Measurements from ENCODE around the gene MMP24. TPM values are rescaled to one million over a fixed set of nuclear protein-coding genes. Genes with fewer than 3 reads are reported as not detected.
A peak's percentile ranks its signal among the peaks of the same experiment; 100 is the strongest.
"Not testable (repeated sequence)": the region's sequence is repeated elsewhere in the genome, so short reads cannot be mapped to it uniquely, and the experiment has no call there.

The MMP24 gene
- polyA plus RNA-seq, 3 donors: 1.6 to 2.6 (median 1.8) TPM

DNA sequence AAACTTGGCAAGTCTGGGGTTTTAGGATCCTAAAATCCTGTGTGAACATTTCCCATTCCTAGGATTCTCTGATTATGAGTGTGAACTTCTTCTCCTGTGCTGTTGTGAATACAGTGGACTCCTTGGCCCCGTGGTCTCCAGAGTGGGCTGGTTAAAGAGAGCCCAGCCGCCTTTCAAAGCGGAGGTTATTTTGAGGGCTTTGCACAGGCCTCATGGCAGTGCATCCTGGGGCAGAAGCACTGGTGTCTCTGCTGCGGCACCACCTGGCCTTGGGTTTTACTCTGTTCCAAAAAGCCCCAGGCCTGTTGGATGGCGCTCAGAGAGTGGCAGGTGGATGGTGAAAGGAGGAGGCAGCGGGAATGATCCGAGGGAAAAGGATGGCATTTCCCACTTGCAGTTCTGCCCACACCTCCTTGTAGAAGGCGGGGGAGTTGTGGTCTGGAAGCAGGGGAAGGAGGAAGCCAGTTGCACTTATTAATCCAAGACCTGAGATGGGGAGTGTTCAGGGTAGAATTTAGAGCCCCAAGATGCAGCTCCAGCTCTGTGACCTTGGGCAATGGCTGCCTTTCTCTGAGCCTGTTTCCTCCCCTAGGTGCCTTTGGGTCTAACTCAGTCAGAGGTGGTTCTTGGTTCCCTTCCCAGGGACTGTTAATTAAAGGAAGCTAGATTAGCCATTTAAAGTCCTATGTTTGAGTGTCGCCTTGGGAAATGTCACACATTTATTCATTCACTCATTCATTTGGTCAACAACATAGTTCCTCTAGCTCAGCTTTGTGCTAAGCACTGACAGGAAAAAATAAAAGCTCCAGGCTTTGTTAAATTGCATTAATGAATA is 22.4 kb downstream of the MMP24 start:
- DNase-seq (ENCODE audit: extremely low read depth in 1 of 11, low read depth in 9 of 11, low spot score in 4 of 11): no peak

DNA sequence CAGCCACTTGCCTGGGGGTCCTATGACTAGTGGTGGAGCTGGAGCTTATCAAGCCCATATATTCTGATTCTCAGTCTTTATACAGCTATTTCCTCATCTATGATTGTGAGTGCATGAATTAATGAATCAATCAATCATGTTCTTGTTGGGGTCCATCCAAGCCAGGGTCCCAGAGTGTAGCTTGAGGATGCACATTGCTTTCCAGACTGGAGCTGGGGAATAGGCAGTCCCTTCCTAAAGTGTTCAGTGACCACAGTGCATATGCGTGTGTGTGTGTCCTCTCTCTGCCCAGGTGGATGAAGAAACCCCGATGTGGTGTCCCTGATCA is 25.1 kb downstream of the MMP24 start:
- DNase-seq (ENCODE audit: extremely low read depth in 1 of 11, low read depth in 9 of 11, low spot score in 4 of 11): no peak

DNA sequence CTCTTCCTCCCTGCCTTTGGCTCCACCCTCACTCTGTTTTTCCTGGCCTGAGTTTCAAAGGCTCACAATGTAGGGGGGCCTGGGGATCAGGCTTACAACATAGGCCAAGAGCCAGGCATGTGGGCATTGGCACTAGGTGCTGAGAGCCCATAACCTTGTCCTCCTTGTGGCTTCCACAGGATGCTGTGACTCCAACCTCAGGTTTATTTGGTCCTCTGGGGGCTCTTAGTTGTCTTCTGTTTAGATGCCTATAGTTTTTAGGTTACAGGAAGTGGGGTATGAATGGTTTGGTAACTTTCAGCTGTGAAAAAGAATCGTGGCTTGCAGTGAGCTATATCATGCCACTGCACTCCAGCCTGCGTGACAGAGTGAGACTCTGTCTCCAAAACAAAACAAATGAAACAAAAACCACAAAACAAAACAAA is 25.6 kb downstream of the MMP24 start:
- no peak for DNase-seq (ENCODE audit: extremely low read depth in 1 of 11, low read depth in 9 of 11, low spot score in 4 of 11)

DNA sequence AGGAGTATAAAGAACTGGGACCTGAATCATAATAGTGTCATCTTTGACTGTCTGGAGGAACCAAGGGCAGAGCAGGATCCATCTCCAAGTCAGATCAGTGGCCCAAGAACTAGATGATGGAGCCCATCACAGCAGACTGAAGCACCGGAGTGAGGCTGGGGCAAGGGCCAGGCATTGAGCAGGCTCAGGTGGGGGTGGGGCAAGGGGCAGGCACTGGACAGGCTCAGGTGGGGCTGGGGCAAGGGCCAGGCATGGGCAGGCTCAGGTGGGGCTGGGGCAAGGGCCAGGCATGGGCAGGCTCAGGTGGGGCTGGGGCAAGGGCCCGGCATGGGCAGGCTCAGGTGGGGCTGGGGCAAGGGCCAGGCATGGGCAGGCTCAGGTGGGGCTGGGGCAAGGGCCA is 26.1 kb downstream of the MMP24 start:
- DNase-seq (ENCODE audit: extremely low read depth in 1 of 11, low read depth in 9 of 11, low spot score in 4 of 11): not testable (repeated sequence)

DNA sequence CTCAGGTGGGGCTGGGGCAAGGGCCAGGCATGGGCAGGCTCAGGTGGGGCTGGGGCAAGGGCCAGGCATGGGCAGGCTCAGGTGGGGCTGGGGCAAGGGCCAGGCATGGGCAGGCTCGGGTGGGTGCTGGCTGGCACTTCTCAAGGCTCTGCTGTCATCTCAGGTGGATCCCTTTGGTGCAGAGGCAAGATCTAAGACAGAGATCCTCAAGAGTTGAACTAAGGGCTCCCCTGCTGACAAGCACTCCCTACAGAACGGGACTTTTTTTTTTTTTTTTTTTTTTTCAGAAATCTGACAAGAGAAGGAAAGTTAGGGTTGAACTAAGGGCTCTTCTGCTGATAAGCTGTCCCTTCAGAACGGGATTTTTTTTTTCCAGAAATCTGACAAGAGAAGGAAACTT is 26.5 kb downstream of the MMP24 start:
- DNase-seq (ENCODE audit: extremely low read depth in 1 of 11, low read depth in 9 of 11, low spot score in 4 of 11): no peak

DNA sequence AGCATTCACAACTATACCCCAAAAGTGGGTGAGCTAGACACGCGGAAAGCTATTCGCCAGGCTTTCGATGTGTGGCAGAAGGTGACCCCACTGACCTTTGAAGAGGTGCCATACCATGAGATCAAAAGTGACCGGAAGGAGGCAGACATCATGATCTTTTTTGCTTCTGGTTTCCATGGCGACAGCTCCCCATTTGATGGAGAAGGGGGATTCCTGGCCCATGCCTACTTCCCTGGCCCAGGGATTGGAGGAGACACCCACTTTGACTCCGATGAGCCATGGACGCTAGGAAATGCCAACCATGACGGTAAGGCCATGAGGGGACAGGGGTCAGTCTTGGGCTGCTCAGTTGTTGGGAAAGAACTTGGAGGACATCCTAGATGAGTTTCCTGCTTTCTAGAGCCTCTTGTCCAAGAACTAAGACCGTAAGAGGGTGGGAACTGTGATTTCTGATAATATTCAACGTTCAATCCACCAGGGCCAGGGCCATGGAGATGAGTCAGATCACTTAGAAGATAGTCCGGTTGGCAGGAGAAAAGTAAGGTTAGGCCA is 28.0 kb downstream of the MMP24 start:
- no peak for DNase-seq (ENCODE audit: extremely low read depth in 1 of 11, low read depth in 9 of 11, low spot score in 4 of 11)

DNA sequence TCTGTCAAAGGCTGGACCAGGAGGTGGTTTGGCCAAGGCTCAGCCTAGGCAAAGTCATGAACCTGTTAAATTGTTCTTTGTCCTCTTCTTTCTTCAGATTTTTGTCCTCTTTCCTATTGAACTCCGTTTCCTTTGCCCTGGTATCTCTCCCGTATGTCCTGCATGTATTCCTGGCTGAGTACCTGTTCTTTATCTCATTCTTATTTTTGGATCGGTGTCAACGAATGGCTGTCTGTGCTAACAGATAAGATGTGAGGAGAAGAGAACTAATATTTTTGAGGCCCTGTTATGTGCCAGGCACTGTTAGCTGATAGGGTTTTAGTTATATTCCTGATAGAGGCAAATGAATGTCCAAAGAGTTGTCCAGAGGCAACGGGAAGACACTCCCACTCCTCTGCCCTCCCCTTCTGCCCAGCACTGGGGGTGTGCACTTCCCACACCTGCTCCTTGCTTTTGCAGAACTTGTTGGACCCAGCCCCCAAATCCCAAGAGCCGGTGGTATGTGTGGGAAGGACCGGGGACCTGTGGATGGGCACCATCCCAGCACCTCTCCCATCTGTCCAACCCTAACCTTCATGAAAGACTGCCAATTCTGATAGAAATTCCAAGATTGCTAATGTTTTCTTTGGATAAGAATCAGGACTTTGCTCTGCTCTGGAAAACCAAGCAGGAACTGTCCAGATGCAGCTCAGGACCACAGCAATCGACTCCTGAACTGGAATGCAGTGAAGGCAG is 30.9 kb downstream of the MMP24 start:
- DNase-seq (ENCODE audit: extremely low read depth in 1 of 11, low read depth in 9 of 11, low spot score in 4 of 11): no peak

DNA sequence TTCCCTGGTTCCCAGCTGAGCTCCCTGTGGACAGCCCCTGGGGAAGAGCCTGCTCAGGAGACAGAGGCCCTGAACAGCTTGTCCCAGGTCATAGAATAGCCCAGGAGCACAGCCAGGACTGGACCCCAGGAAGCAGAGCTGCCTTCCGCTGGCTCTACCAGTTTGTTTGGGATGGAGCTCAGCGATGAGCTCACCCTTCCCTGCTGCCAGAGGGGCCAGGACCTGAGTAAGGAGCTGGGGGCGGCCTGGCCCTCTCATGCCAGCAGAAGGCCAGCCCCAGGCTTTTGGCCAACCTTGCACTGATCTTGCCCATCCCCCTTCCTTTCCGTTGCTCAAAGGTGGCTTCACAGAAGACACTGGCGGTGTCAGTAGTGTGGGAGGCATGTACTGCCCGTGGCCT is 33.9 kb downstream of the MMP24 start:
- DNase-seq (ENCODE audit: extremely low read depth in 1 of 11, low read depth in 9 of 11, low spot score in 4 of 11): no peak

DNA sequence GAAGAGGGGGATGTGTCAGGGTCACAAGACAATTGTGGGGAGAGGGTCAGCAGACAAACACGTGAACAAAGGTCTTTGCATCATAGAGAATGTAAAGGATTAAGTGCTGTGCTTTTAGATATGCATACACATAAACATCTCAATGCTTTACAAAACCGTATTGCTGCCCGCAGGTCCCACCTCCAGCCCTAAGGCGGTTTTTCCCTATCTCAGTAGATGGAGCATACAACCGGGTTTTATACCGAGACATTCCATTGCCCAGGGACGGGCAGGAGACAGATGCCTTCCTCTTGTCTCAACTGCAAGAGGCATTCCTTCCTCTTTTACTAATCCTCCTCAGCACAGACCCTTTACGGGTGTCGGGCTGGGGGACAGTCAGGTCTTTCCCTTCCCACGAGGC is 35.8 kb downstream of the MMP24 start:
- DNase-seq (ENCODE audit: extremely low read depth in 1 of 11, low read depth in 9 of 11, low spot score in 4 of 11): not testable (repeated sequence)

DNA sequence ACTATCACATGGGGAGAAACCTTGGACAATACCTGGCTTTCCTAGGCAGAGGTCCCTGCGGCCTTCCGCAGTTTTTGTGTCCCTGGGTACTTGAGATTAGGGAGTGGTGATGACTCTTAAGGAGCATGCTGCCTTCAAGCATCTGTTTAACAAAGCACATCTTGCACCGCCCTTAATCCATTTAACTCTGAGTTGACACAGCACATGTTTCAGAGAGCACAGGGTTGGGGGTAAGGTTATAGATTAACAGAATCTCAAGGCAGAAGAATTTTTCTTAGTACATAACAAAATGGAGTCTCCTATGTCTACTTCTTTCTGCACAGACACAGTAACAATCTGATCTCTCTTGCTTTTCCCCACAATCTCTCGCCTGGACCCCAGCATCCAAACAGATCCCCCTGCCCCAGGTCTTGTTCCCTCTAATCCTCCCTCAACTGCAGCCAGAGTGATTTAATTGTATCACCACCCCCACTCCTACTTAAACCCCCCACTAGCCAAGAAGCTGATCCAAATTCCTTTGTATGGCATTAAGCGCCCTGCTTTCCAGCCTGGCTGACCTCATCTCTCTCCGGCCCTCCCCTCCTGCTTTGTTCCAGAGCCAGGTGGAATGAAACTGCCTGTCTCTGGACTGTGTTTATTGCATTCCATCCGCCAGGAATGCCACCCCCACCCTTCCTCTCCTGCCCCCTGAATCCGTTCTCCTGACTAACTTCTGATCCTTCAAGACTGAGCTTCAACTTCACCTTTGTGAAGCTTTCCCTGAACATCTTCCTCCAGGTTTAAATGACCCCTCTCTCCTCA is 36.4 kb downstream of the MMP24 start:
- peak in 9 of 11 donors; percentile 52 to 89 (median 67) for DNase-seq (ENCODE audit: extremely low read depth in 1 of 11, low read depth in 9 of 11, low spot score in 4 of 11)

DNA sequence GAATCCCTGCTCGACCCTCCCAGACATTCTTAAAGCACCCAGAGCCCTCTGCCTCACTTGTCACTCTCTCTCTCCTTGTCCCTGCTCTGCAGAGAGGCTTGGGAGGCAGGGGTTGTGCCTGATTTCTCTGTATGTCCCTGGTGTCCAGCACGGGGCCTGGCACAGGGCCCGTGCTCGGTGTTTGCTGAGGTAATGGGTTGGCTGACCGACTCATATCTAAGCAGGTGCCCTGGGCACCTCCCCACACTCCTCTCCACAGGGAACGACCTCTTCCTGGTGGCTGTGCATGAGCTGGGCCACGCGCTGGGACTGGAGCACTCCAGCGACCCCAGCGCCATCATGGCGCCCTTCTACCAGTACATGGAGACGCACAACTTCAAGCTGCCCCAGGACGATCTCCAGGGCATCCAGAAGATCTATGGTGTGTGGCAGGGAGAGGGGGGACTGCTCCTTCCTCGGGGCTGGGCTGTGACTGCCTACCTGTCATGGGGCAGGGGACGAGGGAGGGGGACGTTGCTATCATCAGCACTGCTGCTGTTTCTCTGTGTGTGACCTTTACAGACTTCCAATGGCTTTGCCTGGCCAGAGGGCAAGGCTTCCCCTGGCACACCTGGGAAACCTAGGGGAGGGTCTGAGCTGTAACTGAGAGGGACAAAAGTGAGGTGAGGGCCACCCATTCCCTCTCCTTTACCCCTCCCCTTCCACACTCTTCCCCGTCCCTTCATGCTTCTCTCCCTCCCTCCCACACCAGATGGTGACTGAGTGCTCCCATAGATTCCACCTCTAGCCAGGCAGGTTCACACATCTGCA is 37.2 kb downstream of the MMP24 start:
- DNase-seq (ENCODE audit: extremely low read depth in 1 of 11, low read depth in 9 of 11, low spot score in 4 of 11): no peak

DNA sequence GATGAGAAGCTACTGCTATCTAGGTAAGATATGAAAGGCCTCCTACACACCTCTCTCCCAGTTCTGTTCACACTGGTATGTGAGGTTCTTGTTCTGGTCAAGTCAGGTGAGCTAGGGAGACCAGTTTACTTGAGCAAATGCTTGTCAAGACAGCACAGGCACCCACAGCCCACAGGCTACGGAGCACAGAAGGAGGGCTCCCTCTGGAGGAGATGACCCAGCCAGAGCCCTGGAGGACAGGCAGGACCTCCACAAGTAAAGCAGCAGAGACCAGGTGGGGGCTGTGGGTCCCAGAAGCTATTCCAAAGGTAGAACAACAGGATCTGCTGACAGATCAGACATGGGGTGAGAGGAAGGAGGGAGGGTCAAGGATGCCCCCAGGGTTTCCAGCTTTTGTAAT is 38.3 kb downstream of the MMP24 start:
- no peak for DNase-seq (ENCODE audit: extremely low read depth in 1 of 11, low read depth in 9 of 11, low spot score in 4 of 11)

DNA sequence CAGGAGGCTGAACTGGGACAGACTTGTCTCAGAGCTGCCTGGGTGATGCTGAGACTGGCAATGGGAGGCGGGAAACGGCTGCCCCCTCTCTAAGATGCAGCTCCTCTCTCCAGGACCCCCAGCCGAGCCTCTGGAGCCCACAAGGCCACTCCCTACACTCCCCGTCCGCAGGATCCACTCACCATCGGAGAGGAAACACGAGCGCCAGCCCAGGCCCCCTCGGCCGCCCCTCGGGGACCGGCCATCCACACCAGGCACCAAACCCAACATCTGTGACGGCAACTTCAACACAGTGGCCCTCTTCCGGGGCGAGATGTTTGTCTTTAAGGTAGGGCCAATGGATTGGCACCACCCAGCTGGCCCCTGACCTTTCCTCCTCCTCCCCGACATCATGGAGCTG is 40.6 kb downstream of the MMP24 start:
- no peak for DNase-seq (ENCODE audit: extremely low read depth in 1 of 11, low read depth in 9 of 11, low spot score in 4 of 11)

DNA sequence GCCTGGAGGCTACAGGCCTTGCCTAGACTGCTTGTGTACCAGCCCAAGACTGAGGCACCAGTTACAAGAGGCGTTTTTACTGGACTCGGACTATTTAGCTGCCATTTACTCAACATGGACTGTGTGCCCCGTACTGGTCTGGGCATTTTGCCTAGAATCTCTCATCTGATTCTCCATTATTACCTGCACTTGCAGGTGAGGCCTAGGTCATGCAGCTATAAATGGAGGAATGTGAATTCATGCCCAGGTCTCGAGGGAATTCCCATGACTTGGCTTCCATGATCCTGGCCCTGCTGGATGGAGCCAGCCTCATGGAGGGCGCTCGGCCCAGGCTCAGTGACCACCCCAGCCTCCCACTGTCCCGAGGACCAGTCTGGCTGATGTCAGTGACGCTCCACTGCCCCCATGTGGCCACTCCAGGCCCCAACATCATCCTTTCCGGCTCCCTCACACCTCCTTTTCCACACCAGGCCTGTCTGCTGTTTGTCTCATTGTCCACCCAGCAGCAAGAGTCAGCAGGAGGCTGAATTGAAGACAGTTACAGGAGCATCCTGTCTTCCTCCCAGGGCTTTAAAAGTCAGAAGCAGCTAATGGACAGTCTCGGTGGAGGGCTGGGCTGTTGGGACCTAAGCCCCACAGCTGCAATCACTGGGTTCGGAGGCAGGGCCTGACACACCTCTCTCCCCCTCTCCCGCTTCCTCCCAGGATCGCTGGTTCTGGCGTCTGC is 42.7 kb downstream of the MMP24 start:
- peak in 4 of 11 donors; percentile 45 to 57 (median 50) for DNase-seq (ENCODE audit: extremely low read depth in 1 of 11, low read depth in 9 of 11, low spot score in 4 of 11)

DNA sequence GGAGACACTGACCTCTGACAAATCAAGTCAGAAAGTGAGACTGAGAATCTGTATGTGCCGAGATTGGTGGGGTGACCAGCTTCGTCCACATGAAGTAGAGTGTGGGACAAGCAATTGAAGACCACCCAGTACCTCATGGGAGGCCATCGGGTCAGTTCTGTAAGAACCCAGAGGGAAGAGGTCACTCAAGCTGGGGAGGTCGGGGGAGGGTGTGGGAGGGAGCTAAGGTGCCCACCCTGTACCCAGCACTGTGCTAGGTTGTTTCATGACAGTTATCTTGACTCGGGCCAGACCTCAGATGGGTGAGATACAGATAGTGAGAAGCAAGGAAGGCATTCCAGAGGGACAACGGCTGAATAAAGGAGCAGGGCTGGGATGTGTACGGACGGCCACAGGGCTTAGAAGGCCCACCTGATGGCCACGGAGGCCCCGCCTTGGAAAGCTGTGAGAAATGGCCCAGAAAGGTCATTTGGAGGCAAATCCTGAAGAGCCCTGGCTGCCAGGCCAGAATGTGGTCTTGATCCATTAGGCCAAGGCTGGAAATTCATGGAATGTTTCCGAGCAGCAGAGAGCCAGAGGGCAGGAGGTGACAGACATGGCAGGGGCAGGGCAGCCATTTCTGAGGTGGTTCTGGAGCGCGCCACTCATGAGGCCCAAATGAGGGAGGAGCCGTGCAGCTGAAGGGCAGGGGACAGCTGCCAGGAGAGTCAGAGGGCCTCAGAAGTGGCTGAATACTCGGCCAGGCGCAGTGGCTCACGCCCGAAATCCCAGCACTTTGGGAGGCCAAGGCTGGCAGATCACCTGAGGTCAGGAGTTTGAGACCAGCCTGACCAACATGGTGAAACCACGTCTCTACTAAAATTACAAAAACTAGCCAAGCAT is 43.8 kb downstream of the MMP24 start:
- no peak for DNase-seq (ENCODE audit: extremely low read depth in 1 of 11, low read depth in 9 of 11, low spot score in 4 of 11)

DNA sequence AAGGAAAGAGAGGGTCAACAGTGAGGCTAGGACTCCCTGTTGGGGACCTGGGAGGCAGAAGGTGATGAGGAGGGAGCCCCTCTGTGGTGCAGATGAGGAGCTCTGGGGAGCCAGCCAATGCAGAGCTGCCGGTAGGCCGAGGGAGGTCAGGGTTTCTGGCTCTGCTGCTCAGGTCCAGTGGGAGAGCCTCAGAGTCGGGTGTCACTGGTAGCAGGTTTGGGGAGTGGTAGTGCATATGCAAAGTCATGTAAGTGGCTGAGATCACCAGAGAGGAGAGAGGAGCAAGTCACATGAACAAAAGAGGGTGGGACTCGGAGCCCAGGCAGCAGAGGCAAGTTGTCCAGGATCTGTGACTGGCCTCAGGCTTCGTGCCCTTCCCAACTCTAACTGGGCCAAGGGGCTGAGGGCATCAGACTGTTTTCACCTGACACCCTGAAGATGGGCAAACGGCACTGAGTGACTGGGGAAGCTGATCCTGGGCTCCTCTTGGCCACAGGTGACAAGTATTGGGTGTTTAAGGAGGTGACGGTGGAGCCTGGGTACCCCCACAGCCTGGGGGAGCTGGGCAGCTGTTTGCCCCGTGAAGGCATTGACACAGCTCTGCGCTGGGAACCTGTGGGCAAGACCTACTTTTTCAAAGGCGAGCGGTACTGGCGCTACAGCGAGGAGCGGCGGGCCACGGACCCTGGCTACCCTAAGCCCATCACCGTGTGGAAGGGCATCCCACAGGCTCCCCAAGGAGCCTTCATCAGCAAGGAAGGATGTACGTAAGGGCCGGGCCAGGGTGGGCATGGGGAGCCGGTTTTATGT is 44.8 kb downstream of the MMP24 start:
- DNase-seq (ENCODE audit: extremely low read depth in 1 of 11, low read depth in 9 of 11, low spot score in 4 of 11): no peak

All from renal cortex interstitium (tissue), 11 donors.